HepG2 (cell line): ENCODE data around the gene AKAP12. TPM values are rescaled to one million over a fixed set of nuclear protein-coding genes. Genes with fewer than 3 reads are reported as not detected.

ENCODE experiments used
- ARNT2 ChIP-seq: sonication (generic); formaldehyde crosslinking; IDR thresholded peaks from 2 replicates; pipeline ENCODE4 v1.8.0; 2022; ENCODE audit warnings: mild to moderate bottlenecking, low read depth, missing genetic modification reagents, moderate library complexity
- FOXM1 ChIP-seq: sonication (generic); formaldehyde crosslinking; IDR thresholded peaks from 2 replicates; pipeline ENCODE4 v1.5.0; 2020; ENCODE audit warnings: missing genetic modification reagents
- PRMT3 ChIP-seq: sonication (generic); formaldehyde crosslinking; IDR thresholded peaks from 2 replicates; pipeline ENCODE4 v1.8.1; 2022; ENCODE audit warnings: low read depth, mild to moderate bottlenecking, moderate library complexity, missing genetic modification reagents, borderline replicate concordance
- ZBTB44 ChIP-seq: sonication (generic); formaldehyde crosslinking; IDR thresholded peaks from 2 replicates; pipeline ENCODE4 v1.4.0; 2020; ENCODE audit warnings: missing genetic modification reagents
- ZNF496 ChIP-seq: sonication (generic); formaldehyde crosslinking; IDR thresholded peaks from 2 replicates; pipeline ENCODE4 v1.8.1; 2023; ENCODE audit warnings: mild to moderate bottlenecking, moderate library complexity, missing genetic modification reagents; ENCODE audit not compliant: insufficient replicate concordance
- ZNF710 ChIP-seq: sonication (generic); formaldehyde crosslinking; IDR thresholded peaks from 2 replicates; pipeline ENCODE4 v1.5.0; 2020; ENCODE audit warnings: mild to moderate bottlenecking, missing genetic modification reagents, borderline replicate concordance
- polyA plus RNA-seq, 8 experiments: library from polyadenylated mRNA; depleted of rRNA in 3 of 8; stranded (reverse) in 7 of 8; unstranded in 1 of 8; fragments of >200 nt; fragmentation: Illumina TruSeq in 4 of 8; extraction: Trizol in 4 of 8; gene quantifications; 2 replicates each; pipeline versions ENCODE4 v1.2.1 to v1.2.3, GENCODE V29; 2011 to 2016; ENCODE audit warnings: low read depth in 4 of 8, missing spikeins in 1 of 8, mixed read lengths in 1 of 8; ENCODE audit not compliant: insufficient read depth in 1 of 8
- total RNA-seq, 5 experiments: library from RNA; depleted of rRNA; stranded (reverse); fragments of >200 nt; fragmentation: Illumina TruSeq; extraction: Trizol; gene quantifications; 2 replicates each; pipeline ENCODE4 v1.2.3, GENCODE V29; 2016; ENCODE audit warnings: low read depth in 1 of 5
- TF ChIP-seq, protein P1 (sequence below): sonication (generic); formaldehyde crosslinking; IDR thresholded peaks from 2 replicates; pipeline ENCODE4 v1.4.0; 2020; ENCODE audit warnings: missing genetic modification reagents, borderline replicate concordance
- TF ChIP-seq, protein P2 (sequence below): sonication (generic); formaldehyde crosslinking; IDR thresholded peaks from 2 replicates; pipeline ENCODE4 v1.5.1; 2020; ENCODE audit warnings: mild to moderate bottlenecking, missing genetic modification reagents, moderate library complexity
- TF ChIP-seq, protein P3 (sequence below): sonication (generic); formaldehyde crosslinking; IDR thresholded peaks from 2 replicates; pipeline ENCODE4 v1.5.1; 2020; ENCODE audit warnings: mild to moderate bottlenecking, missing genetic modification reagents, borderline replicate concordance

Gene AKAP12
- total and polyA plus RNA-seq, 2 of the 13 experiments (the other 11 are each of a cell fraction or from before 2014, with no cell fraction given): 10.6 to 19.0 TPM

DNA sequence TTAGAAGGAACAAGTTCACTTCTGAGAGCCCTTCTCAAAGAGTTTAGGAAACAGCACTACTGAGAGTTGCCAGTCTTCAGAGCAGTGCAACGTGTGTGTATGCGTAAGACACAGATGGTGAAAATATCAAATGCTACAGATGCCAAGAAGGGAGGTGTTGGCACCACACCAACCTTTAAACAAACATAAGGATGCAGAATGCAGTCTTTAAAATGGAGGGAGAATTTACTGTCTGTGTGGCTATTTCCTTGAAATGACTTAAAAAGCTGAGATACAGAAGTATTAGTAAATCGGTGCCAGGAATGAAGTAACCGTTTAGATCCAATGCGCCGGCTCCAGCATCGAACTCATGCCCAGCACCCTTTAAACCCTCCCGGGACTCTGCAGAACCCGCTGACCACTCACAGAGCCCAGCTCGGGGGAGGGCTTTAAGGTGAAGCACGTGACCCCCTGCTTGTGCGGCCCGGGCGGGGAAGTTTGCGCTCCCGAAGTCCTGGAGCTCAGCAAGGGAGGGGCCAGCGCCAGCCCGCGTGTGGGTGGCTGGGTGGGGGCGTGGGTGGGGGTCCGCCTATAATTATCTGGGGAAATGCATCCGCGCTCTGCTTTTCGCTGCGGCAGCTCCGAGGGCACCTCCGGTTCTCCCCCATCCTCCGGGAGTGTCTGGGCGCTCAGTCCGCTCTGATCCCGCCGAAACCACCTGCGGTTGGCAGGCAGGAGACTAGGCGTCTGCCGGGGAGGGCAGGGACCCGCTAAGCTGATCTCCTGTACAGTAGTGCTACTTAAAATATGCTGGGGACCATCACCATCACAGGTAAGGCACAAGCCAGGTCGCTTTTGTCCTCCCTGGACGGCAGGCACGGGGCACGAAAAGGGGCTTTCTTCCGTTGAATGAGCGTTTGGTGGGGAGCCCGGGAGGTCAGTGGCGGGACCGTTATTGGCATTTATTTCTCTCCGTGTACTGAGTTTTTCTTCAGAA lies 85.6 kb downstream of the AKAP12 start (continued):
- TF ChIP-seq ZBTB44 (CRISPR knock-in tag) (no peak), ARNT2 (CRISPR knock-in tag) (no peak), ZNF496 (CRISPR knock-in tag) (no peak), FOXM1 (CRISPR knock-in tag) (no peak), PRMT3 (no peak), ZNF710 (CRISPR knock-in tag) (0 out of 2 replicates have a peak, but pooled peaks have one; percentile 76)
- TF ChIP-seq, protein P1, sequence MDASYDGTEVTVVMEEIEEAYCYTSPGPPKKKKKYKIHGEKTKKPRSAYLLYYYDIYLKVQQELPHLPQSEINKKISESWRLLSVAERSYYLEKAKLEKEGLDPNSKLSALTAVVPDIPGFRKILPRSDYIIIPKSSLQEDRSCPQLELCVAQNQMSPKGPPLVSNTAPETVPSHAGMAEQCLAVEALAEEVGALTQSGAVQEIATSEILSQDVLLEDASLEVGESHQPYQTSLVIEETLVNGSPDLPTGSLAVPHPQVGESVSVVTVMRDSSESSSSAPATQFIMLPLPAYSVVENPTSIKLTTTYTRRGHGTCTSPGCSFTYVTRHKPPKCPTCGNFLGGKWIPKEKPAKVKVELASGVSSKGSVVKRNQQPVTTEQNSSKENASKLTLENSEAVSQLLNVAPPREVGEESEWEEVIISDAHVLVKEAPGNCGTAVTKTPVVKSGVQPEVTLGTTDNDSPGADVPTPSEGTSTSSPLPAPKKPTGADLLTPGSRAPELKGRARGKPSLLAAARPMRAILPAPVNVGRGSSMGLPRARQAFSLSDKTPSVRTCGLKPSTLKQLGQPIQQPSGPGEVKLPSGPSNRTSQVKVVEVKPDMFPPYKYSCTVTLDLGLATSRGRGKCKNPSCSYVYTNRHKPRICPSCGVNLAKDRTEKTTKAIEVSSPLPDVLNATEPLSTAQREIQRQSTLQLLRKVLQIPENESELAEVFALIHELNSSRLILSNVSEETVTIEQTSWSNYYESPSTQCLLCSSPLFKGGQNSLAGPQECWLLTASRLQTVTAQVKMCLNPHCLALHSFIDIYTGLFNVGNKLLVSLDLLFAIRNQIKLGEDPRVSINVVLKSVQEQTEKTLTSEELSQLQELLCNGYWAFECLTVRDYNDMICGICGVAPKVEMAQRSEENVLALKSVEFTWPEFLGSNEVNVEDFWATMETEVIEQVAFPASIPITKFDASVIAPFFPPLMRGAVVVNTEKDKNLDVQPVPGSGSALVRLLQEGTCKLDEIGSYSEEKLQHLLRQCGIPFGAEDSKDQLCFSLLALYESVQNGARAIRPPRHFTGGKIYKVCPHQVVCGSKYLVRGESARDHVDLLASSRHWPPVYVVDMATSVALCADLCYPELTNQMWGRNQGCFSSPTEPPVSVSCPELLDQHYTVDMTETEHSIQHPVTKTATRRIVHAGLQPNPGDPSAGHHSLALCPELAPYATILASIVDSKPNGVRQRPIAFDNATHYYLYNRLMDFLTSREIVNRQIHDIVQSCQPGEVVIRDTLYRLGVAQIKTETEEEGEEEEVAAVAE: no peak
- TF ChIP-seq, protein P2, sequence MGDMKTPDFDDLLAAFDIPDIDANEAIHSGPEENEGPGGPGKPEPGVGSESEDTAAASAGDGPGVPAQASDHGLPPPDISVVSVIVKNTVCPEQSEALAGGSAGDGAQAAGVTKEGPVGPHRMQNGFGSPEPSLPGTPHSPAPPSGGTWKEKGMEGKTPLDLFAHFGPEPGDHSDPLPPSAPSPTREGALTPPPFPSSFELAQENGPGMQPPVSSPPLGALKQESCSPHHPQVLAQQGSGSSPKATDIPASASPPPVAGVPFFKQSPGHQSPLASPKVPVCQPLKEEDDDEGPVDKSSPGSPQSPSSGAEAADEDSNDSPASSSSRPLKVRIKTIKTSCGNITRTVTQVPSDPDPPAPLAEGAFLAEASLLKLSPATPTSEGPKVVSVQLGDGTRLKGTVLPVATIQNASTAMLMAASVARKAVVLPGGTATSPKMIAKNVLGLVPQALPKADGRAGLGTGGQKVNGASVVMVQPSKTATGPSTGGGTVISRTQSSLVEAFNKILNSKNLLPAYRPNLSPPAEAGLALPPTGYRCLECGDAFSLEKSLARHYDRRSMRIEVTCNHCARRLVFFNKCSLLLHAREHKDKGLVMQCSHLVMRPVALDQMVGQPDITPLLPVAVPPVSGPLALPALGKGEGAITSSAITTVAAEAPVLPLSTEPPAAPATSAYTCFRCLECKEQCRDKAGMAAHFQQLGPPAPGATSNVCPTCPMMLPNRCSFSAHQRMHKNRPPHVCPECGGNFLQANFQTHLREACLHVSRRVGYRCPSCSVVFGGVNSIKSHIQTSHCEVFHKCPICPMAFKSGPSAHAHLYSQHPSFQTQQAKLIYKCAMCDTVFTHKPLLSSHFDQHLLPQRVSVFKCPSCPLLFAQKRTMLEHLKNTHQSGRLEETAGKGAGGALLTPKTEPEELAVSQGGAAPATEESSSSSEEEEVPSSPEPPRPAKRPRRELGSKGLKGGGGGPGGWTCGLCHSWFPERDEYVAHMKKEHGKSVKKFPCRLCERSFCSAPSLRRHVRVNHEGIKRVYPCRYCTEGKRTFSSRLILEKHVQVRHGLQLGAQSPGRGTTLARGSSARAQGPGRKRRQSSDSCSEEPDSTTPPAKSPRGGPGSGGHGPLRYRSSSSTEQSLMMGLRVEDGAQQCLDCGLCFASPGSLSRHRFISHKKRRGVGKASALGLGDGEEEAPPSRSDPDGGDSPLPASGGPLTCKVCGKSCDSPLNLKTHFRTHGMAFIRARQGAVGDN (CRISPR knock-in tag): peak; percentile 85
- TF ChIP-seq, protein P3, sequence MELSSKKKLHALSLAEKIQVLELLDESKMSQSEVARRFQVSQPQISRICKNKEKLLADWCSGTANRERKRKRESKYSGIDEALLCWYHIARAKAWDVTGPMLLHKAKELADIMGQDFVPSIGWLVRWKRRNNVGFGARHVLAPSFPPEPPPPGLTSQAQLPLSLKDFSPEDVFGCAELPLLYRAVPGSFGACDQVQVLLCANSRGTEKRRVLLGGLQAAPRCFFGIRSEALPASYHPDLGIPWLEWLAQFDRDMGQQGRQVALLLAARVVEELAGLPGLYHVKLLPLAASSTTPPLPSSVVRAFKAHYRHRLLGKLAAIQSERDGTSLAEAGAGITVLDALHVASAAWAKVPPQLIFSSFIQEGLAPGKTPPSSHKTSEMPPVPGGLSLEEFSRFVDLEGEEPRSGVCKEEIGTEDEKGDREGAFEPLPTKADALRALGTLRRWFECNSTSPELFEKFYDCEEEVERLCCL (CRISPR knock-in tag): no peak
